ENCODE data around the gene TPBG. TPM values are rescaled to one million over a fixed set of nuclear protein-coding genes. Genes with fewer than 3 reads are reported as not detected.

The TPBG gene
- total RNA-seq, 1 donor = 101 TPM

DNA sequence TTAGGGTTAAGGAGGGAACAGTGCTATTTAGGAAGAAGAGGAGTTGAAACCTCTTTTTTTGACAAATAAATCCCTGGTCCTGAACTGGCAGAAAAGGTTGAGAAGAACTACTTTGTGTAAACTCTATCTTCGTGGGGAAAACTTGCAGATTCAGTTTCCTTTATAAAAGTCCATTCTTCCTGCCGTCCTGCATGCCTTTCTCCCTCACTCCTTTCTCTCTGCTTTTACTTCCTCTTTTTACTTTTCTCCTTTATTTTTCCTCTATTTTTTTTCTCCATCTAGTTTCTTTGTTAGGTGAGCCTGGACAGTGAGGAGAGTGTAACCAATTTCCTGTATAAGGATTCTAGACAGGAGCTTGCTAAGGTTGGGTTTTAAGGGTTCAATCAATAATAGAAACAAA is 52.7 kb downstream of the TPBG start:
- no peak for DNase-seq (ENCODE audit: low read depth)
- TF ChIP-seq, protein P1, sequence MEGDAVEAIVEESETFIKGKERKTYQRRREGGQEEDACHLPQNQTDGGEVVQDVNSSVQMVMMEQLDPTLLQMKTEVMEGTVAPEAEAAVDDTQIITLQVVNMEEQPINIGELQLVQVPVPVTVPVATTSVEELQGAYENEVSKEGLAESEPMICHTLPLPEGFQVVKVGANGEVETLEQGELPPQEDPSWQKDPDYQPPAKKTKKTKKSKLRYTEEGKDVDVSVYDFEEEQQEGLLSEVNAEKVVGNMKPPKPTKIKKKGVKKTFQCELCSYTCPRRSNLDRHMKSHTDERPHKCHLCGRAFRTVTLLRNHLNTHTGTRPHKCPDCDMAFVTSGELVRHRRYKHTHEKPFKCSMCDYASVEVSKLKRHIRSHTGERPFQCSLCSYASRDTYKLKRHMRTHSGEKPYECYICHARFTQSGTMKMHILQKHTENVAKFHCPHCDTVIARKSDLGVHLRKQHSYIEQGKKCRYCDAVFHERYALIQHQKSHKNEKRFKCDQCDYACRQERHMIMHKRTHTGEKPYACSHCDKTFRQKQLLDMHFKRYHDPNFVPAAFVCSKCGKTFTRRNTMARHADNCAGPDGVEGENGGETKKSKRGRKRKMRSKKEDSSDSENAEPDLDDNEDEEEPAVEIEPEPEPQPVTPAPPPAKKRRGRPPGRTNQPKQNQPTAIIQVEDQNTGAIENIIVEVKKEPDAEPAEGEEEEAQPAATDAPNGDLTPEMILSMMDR (IDR thresholded peaks at IDR 0.05; ENCODE audit: insufficient read depth, low read length) = no peak
- H3K4me3 ChIP-seq (ENCODE audit: low read depth, low read length) = no peak overlapping the region

Other genes with a start within 250 kb of the TPBG start
- gene IBTK, start 116.1 kb upstream of the TPBG start, total RNA-seq (ENCODE audit: low replicate concordance) = 63.3 and 69.3 TPM in 2 replicates

All from fibroblast of the aortic adventitia (primary cell).